Uterus (tissue), 4 donors: ENCODE results near the gene GTF3C5. TPM values are rescaled to one million over a fixed set of nuclear protein-coding genes. Genes with fewer than 3 reads are reported as not detected.

Experiments used
- DNase-seq, 2 donors: peaks; one replicate each; pipeline ENCODE4 v3.0.0-alpha.2; 2019 to 2020
- H3K27ac ChIP-seq, 2 donors: fragments of 200-600 bp; sonication (generic); 1 replicate in 1 of 2; 2 replicates in 1 of 2; pipeline ENCODE4 v1.5.1; 2016 to 2018
- H3K27me3 ChIP-seq, 2 donors: fragments of 200-600 bp; sonication (generic); one replicate each; pipeline ENCODE4 v1.5.1; 2018 to 2019; ENCODE audit warnings: control low read depth in 1 of 2
- H3K36me3 ChIP-seq, 2 donors: fragments of 200-600 bp; sonication (generic); one replicate each; pipeline ENCODE4 v1.5.1; 2019; ENCODE audit warnings: control low read depth in 1 of 2
- H3K4me1 ChIP-seq, 2 donors: fragments of 200-600 bp; sonication (generic); one replicate each; pipeline ENCODE4 v1.5.1; 2018 to 2019; ENCODE audit warnings: control low read depth in 1 of 2
- H3K4me3 ChIP-seq, 2 donors: fragments of 200-600 bp; sonication (generic); 1 replicate in 1 of 2; 2 replicates in 1 of 2; pipeline ENCODE4 v1.5.1; 2018 to 2019; ENCODE audit warnings: mild to moderate bottlenecking in 1 of 2
- H3K9me3 ChIP-seq, 2 donors: fragments of 200-600 bp; sonication (generic); one replicate each; pipeline ENCODE4 v1.5.1; 2019; ENCODE audit warnings: control low read depth in 1 of 2
- POLR2A ChIP-seq, 2 donors: fragments of 450-650 bp; IDR thresholded peaks; one replicate each; pipeline ENCODE4 v1.6.1; 2016; ENCODE audit warnings: antibody characterized with exemption in 2 of 2, mild to moderate bottlenecking in 1 of 2, moderate library complexity in 1 of 2
- intact Hi-C: fragments of 100-400 bp; cut with DNase I; formaldehyde crosslinking; loops from one replicate; pipeline ENCODE4 v1.15.1; 2023; ENCODE audit warnings: low total_unique reads
- total RNA-seq, 4 donors: library from RNA; depleted of rRNA in 3 of 4; stranded (reverse); fragments of >200 nt in 3 of 4; gene quantifications; one replicate each; pipeline versions ENCODE4 v1.1.0 to v1.2.4, GENCODE V29; 2014 to 2023
- TF ChIP-seq, protein P1 (sequence below), 4 experiments: fragments of 200-600 bp in 2 of 4; fragments of 450-650 bp in 2 of 4; sonication (generic) in 2 of 4; IDR thresholded peaks; one replicate each; pipeline ENCODE4 v1.5.1; 2016 to 2019; ENCODE audit warnings: antibody characterized with exemption in 4 of 4, mild to moderate bottlenecking in 2 of 4, moderate library complexity in 1 of 4
- donor health status: DM: yes; HTN: yes; CAD: no.

The GTF3C5 gene
- total RNA-seq, 4 donors from 2014 or later: 26.6 to 52.8 (median 37.1) TPM

DNA sequence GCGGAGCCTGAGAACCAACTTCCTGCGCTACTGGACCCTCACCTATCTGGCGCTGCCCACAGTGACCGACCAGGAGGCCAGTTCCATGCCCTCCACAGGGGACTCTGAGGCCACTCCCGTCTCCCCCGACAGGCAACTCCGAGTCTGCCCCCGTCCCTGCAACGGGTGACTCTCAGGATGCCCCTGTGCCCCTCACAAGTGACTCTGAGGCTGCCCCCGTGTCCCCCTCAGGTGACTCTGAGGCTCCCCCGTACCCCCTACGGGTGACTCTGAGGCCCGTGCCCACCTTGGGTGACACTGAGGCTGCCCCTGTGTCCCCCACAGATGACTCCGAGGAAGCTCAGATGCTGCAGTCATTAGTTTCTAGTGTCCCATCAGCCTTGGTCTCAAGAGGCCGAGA lies 56.1 kb downstream of the GTF3C5 start:
- Histone ChIP-seq H3K27ac (no peak overlapping the region), H3K9me3 (no peaks in the 10 kb centered on the region), H3K27me3 (no peaks in the 10 kb centered on the region), H3K36me3 (no peaks in the 10 kb centered on the region), H3K4me3 (no peak overlapping the region), H3K4me1 (no peaks in the 10 kb centered on the region)
- no peak for DNase-seq
- intact Hi-C loops: no loop called here
- no peak for TF ChIP-seq POLR2A (IDR thresholded peaks at IDR 0.05)
- TF ChIP-seq, protein P1, sequence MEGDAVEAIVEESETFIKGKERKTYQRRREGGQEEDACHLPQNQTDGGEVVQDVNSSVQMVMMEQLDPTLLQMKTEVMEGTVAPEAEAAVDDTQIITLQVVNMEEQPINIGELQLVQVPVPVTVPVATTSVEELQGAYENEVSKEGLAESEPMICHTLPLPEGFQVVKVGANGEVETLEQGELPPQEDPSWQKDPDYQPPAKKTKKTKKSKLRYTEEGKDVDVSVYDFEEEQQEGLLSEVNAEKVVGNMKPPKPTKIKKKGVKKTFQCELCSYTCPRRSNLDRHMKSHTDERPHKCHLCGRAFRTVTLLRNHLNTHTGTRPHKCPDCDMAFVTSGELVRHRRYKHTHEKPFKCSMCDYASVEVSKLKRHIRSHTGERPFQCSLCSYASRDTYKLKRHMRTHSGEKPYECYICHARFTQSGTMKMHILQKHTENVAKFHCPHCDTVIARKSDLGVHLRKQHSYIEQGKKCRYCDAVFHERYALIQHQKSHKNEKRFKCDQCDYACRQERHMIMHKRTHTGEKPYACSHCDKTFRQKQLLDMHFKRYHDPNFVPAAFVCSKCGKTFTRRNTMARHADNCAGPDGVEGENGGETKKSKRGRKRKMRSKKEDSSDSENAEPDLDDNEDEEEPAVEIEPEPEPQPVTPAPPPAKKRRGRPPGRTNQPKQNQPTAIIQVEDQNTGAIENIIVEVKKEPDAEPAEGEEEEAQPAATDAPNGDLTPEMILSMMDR (IDR thresholded peaks at IDR 0.05): no peak

- no peak overlapping the region for H3K4me3 ChIP-seq
These were observed 56.8 kb downstream of the GTF3C5 start for GRCh38 chr9:133087429-133088145.

DNA sequence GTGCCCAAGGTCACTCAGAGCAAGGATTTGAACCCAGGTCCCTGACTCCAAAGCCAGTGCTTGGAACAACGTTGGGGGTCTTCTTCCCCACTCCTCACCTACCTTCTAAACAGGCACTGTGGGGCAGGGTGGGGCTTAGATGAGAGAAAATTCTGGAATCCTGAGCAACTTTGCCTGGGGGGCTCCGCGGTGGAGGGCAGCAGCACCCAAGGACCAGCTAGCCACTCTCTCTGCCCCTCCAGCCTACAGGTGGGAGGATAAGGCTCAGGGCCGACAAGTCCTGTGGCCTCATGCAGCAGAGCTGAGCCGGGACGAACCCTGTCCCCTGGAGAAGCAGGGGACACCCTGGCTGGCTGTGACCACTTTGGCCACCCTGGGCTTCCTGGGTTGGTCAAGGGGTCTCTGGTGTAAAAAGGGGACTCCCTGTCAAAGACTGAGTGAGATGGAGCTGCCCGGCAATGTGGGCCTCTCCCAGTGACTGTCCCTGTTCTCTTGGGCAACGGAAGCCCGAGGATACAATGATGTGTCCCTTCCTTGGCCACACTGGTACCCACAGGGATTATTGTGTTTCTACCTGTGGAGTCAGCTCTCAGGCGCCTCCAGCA lies 57.5 kb downstream of the GTF3C5 start:
- Histone ChIP-seq H3K9me3 (no peaks in the 10 kb centered on the region), H3K27me3 (no peaks in the 10 kb centered on the region), H3K27ac (no peak overlapping the region), H3K36me3 (no peaks in the 10 kb centered on the region), H3K4me1 (no peaks in the 10 kb centered on the region), H3K4me3 (no peak overlapping the region)
- intact Hi-C loops: no loop called here
- TF ChIP-seq POLR2A (IDR thresholded peaks at IDR 0.05): no peak
- TF ChIP-seq, protein P1 (IDR thresholded peaks at IDR 0.05): no peak
- no peak for DNase-seq

More at GRCh38 chr9:133087429-133088145, 56.8 kb downstream of the GTF3C5 start:
- Histone ChIP-seq H3K27me3 (no peaks in the 10 kb centered on the region), H3K36me3 (no peaks in the 10 kb centered on the region), H3K27ac (no peak overlapping the region), H3K4me1 (no peaks in the 10 kb centered on the region), H3K9me3 (no peaks in the 10 kb centered on the region)
- no peak for DNase-seq
- intact Hi-C loops: no loop called here
- no peak for TF ChIP-seq POLR2A (IDR thresholded peaks at IDR 0.05)
- TF ChIP-seq, protein P1 (IDR thresholded peaks at IDR 0.05): no peak

GRCh38 chr9:133088756-133089155 lies 58.0 kb downstream of the GTF3C5 start:
- no peaks in the 10 kb centered on the region for H3K9me3 ChIP-seq
- no peak for DNase-seq
- H3K36me3 ChIP-seq: no peaks in the 10 kb centered on the region
- no peak overlapping the region for H3K27ac ChIP-seq
- intact Hi-C loops: no loop called here
- H3K4me1 ChIP-seq: no peaks in the 10 kb centered on the region
- TF ChIP-seq, protein P1 (IDR thresholded peaks at IDR 0.05): no peak
- TF ChIP-seq POLR2A (IDR thresholded peaks at IDR 0.05): no peak
- H3K27me3 ChIP-seq: no peaks in the 10 kb centered on the region
- H3K4me3 ChIP-seq: no peak overlapping the region

DNA sequence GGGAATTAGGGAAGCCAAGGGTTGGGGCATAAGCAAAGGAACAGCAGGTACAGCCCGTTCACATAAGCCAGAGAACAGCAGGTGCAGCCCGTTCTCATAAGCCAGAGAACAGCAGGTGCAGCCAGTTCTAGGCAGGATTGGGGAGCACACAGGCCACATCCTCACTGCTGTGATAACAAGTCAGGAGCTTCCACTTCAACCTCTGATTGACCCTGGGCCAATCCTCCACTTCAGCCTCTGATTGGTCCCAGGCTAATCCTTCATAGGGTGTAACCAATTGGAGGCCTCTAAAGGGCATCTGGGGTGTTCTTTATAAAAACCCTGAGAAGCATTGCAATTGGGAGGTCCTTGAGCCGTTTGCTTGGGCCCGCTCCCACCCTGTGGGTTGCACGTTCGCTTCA lies 58.5 kb downstream of the GTF3C5 start:
- intact Hi-C loops: no loop called here
- no peak for TF ChIP-seq POLR2A (IDR thresholded peaks at IDR 0.05)
- TF ChIP-seq, protein P1 (IDR thresholded peaks at IDR 0.05): no peak
- DNase-seq: no peak
- Histone ChIP-seq H3K27ac (no peak overlapping the region), H3K4me1 (no peaks in the 10 kb centered on the region), H3K27me3 (no peaks in the 10 kb centered on the region), H3K36me3 (no peaks in the 10 kb centered on the region), H3K9me3 (no peaks in the 10 kb centered on the region), H3K4me3 (no peak overlapping the region)
